ENCODE results near the gene TBC1D1. TPM values are rescaled to one million over a fixed set of nuclear protein-coding genes. Genes with fewer than 3 reads are reported as not detected.

TBC1D1 gene
- total and polyA plus RNA-seq, 2 of the 8 experiments (the other 6 are each of a cell fraction or from before 2014, with no cell fraction given): 96.9 to 162 TPM

DNA sequence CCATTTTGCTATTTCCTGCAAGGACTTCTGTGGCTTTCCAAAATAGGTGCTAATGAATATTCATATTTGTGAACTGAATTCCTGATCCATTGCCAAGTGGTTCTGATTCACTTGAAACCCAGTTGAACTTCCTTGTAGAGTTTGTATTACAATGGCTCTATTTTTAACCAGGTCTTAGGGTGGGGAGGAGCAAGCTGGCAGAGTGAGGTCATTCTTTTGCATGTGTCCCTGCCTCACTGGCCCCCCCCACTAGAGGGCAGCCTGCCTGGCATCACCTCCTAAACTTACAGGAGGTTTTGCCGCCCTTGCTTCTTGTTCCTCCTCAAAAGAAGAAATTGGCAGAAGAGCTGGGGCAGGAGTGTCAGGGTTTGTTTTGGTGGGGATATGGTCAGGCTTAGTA lies 79.8 kb downstream of the TBC1D1 start (continued):
- TF ChIP-seq, protein P1, sequence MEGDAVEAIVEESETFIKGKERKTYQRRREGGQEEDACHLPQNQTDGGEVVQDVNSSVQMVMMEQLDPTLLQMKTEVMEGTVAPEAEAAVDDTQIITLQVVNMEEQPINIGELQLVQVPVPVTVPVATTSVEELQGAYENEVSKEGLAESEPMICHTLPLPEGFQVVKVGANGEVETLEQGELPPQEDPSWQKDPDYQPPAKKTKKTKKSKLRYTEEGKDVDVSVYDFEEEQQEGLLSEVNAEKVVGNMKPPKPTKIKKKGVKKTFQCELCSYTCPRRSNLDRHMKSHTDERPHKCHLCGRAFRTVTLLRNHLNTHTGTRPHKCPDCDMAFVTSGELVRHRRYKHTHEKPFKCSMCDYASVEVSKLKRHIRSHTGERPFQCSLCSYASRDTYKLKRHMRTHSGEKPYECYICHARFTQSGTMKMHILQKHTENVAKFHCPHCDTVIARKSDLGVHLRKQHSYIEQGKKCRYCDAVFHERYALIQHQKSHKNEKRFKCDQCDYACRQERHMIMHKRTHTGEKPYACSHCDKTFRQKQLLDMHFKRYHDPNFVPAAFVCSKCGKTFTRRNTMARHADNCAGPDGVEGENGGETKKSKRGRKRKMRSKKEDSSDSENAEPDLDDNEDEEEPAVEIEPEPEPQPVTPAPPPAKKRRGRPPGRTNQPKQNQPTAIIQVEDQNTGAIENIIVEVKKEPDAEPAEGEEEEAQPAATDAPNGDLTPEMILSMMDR (IDR thresholded peaks at IDR 0.05; ENCODE audit: control extremely low read depth in 1 of 3, insufficient read depth in 1 of 3, low read depth in 1 of 3, low read length in 3 of 3): peak; percentile 36 to 59 (median 55); a peak in 3 of 4 replicates
- TF ChIP-seq, protein P2, sequence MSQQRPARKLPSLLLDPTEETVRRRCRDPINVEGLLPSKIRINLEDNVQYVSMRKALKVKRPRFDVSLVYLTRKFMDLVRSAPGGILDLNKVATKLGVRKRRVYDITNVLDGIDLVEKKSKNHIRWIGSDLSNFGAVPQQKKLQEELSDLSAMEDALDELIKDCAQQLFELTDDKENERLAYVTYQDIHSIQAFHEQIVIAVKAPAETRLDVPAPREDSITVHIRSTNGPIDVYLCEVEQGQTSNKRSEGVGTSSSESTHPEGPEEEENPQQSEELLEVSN (IDR thresholded peaks at IDR 0.05): peak; percentile 55
- peak; percentile 28 to 41 for TF ChIP-seq RAD21 (IDR thresholded peaks at IDR 0.05 in 1 of 2, conservative IDR thresholded peaks at IDR 0.05 in 1 of 2; ENCODE audit: low read depth in 2 of 2, low read length in 2 of 2)
